A673 (cell line): Measurements from ENCODE around the gene NPW. TPM values are rescaled to one million over a fixed set of nuclear protein-coding genes. Genes with fewer than 3 reads are reported as not detected.
A peak's percentile ranks its signal among the peaks of the same experiment; 100 is the strongest.

Source experiments
- BruUV-seq: library from RNA; stranded (reverse); fragments of 400-500 nt; replicated peaks from 2 replicates; lab custom pipeline; 2021; lab: Mats Ljungman, UMichigan
- CTCF ChIA-PET: fragments of 300-600 bp; sonication (Branson Sonifier 250); formaldehyde crosslinking; loops from one replicate; lab custom pipeline; 2022; ENCODE audit warnings: antibody characterized with exemption; lab: Charles Lee
- POLR2A ChIA-PET: fragments of 300-600 bp; sonication (Branson Sonifier 250); formaldehyde crosslinking; loops from one replicate; lab custom pipeline; 2022; ENCODE audit warnings: antibody characterized with exemption; ENCODE audit not compliant: low non-redundant PET; lab: Charles Lee
- DNase-seq: peaks from one replicate; pipeline ENCODE4 v3.0.0-alpha.2; 2015; ENCODE audit warnings: low spot score
- H3K27ac ChIP-seq: fragments of 200-600 bp; sonication (generic); 2 replicates; pipeline ENCODE4 v1.5.1; 2016; ENCODE audit warnings: mixed run types, low read depth, mild to moderate bottlenecking, mixed read lengths, antibody characterized with exemption, low read length; ENCODE audit not compliant: poor library complexity, severe bottlenecking
- H3K27me3 ChIP-seq: fragments of 200-600 bp; sonication (generic); replicated peaks from 2 replicates; pipeline ENCODE4 v1.6.1; 2017; ENCODE audit warnings: mixed run types, low read depth, mild to moderate bottlenecking, mixed read lengths, antibody characterized with exemption, low read length; ENCODE audit not compliant: insufficient read depth, poor library complexity
- H3K36me3 ChIP-seq: fragments of 200-600 bp; sonication (generic); 2 replicates; pipeline ENCODE4 v1.6.1; 2016; ENCODE audit warnings: mixed run types, mild to moderate bottlenecking, mixed read lengths, antibody characterized with exemption, low read length; ENCODE audit not compliant: insufficient read depth, poor library complexity, severe bottlenecking
- H3K4me1 ChIP-seq: fragments of 200-600 bp; sonication (generic); 2 replicates; pipeline ENCODE4 v1.6.1; 2017; ENCODE audit warnings: mixed run types, mild to moderate bottlenecking, mixed read lengths, antibody characterized with exemption, low read length; ENCODE audit not compliant: insufficient read depth, poor library complexity, severe bottlenecking
- H3K4me3 ChIP-seq: fragments of 200-600 bp; sonication (generic); 2 replicates; pipeline ENCODE4 v1.5.1; 2016; ENCODE audit warnings: low read depth, mixed run types, mild to moderate bottlenecking, mixed read lengths, low read length; ENCODE audit not compliant: poor library complexity, severe bottlenecking
- H3K9me3 ChIP-seq: fragments of 200-600 bp; sonication (generic); 2 replicates; pipeline ENCODE4 v1.6.1; 2016; ENCODE audit warnings: mixed run types, low read depth, mild to moderate bottlenecking, mixed read lengths, antibody characterized with exemption, low read length; ENCODE audit not compliant: poor library complexity, severe bottlenecking
- CTCF ChIP-seq: fragments of 300-800, 200-600 bp; sonication (generic); conservative IDR thresholded peaks from 2 replicates; pipeline ENCODE4 v1.5.1; 2017; ENCODE audit warnings: low read depth, mild to moderate bottlenecking, antibody characterized with exemption, low read length, moderate library complexity, mixed read lengths
- EZH2 ChIP-seq: fragments of 200-600 bp; sonication (generic); IDR thresholded peaks from 2 replicates; pipeline ENCODE4 v1.6.1; 2017; ENCODE audit warnings: borderline replicate concordance, low read depth, mild to moderate bottlenecking, mixed read lengths, antibody characterized with exemption, low read length; ENCODE audit not compliant: poor library complexity, severe bottlenecking
- intact Hi-C: fragments of 100-400 bp; cut with micrococcal nuclease; formaldehyde crosslinking; loops from one replicate; pipeline ENCODE4 v1.10.0; 2022; ENCODE audit not compliant: unreplicated experiment
- total RNA-seq: library from RNA; stranded (reverse); gene quantifications from 2 replicates; pipeline ENCODE4 v1.2.3, GENCODE V29; 2021

NPW gene
- total RNA-seq, 1 experiment from 2014 or later, result 96.5 TPM

GRCh38 chr16:1973461-1974156 lies 46.0 kb upstream of the NPW start:
- CTCF ChIA-PET, result no interaction called here
- Histone ChIP-seq H3K9me3 (no peaks in the 10 kb centered on the region), H3K4me1 (peaks cover 5% of the 10 kb centered on the region), H3K4me3 (peak overlapping the region; percentile 100), H3K36me3 (peaks cover 27% of the 10 kb centered on the region), H3K27me3 (no peaks in the 10 kb centered on the region), H3K27ac (no peak overlapping the region)
- POLR2A ChIA-PET, result no interaction called here
- BruUV-seq, result no TSS peak
- no peak for DNase-seq
- intact Hi-C loops, result no loop called here
- TF ChIP-seq CTCF (no peak), EZH2 (no peak)

GRCh38 chr16:1974157-1975070 lies 45.2 kb upstream of the NPW start:
- Histone ChIP-seq H3K27me3 (no peaks in the 10 kb centered on the region), H3K4me1 (peaks cover 5% of the 10 kb centered on the region), H3K27ac (no peak overlapping the region), H3K36me3 (peaks cover 28% of the 10 kb centered on the region), H3K9me3 (no peaks in the 10 kb centered on the region), H3K4me3 (no peak overlapping the region)
- no peak for TF ChIP-seq EZH2
- ChIA-PET POLR2A (no interaction called here), CTCF (no interaction called here)
- intact Hi-C loops, result no loop called here
- no TSS peak for BruUV-seq
- no peak for DNase-seq

GRCh38 chr16:1975432-1976215 lies 44.0 kb upstream of the NPW start:
- Histone ChIP-seq H3K36me3 (peaks cover 28% of the 10 kb centered on the region), H3K4me3 (no peak overlapping the region), H3K9me3 (no peaks in the 10 kb centered on the region), H3K27ac (no peak overlapping the region), H3K4me1 (peaks cover 5% of the 10 kb centered on the region), H3K27me3 (no peaks in the 10 kb centered on the region)
- DNase-seq, result no peak
- intact Hi-C loops, result no loop called here
- TF ChIP-seq EZH2, result no peak
- TF ChIP-seq CTCF, result no peak
- ChIA-PET POLR2A (no interaction called here), CTCF (no interaction called here)
- no TSS peak for BruUV-seq
